ENCODE measurements around the gene SDC1.

Gene SDC1

GRCh38 chr2:20168727-20169696 is 55.9 kb downstream of the SDC1 start:
- DNase-seq: no peak

- no peak for DNase-seq
Observed at GRCh38 chr2:20168048-20168726, 56.7 kb downstream of the SDC1 start.

- peak; percentile 75 for DNase-seq
Observed at GRCh38 chr2:20167356-20167755, 57.6 kb downstream of the SDC1 start.

GRCh38 chr2:20165677-20166509 is 59.0 kb downstream of the SDC1 start:
- no peak for DNase-seq

GRCh38 chr2:20164734-20165478 is 60.0 kb downstream of the SDC1 start:
- DNase-seq: peak; percentile 67

GRCh38 chr2:20164061-20164733 is 60.7 kb downstream of the SDC1 start:
- DNase-seq: peak; percentile 38

- DNase-seq: peak; percentile 24
Observed at GRCh38 chr2:20159411-20160070, 65.4 kb downstream of the SDC1 start.

GRCh38 chr2:20157193-20157891 is 67.6 kb downstream of the SDC1 start:
- peak; percentile 61 for DNase-seq

GRCh38 chr2:20156836-20157192 is 68.1 kb downstream of the SDC1 start:
- no peak for DNase-seq

GRCh38 chr2:20156076-20156759 is 68.7 kb downstream of the SDC1 start:
- DNase-seq: no peak

- no peak for DNase-seq
Observed at GRCh38 chr2:20153131-20153851, 71.6 kb downstream of the SDC1 start.

GRCh38 chr2:20150806-20151571 is 73.9 kb downstream of the SDC1 start:
- DNase-seq: no peak

Measured in fibroblast of skin of abdomen (primary cell).